RPMI7951 (cell line): Measurements from ENCODE around the gene SYP. TPM values are rescaled to one million over a fixed set of nuclear protein-coding genes. Genes with fewer than 3 reads are reported as not detected.
A peak's percentile ranks its signal among the peaks of the same experiment; 100 is the strongest.
"Not testable (repeated sequence)": the region's sequence is repeated elsewhere in the genome, so short reads cannot be mapped to it uniquely, and the experiment has no call there.

Experiments
- DNase-seq: peaks from one replicate; pipeline ENCODE4 v3.0.0-alpha.2; 2012; ENCODE audit warnings: low read depth
- total RNA-seq: library from RNA; depleted of rRNA; stranded (reverse); fragments of >200 nt; shearing (Covaris generic); gene quantifications from 2 replicates; pipeline ENCODE4 v1.2.3, GENCODE V29; 2014

Gene SYP
- total RNA-seq, 1 experiment from 2014 or later, result 0.36 TPM

DNA sequence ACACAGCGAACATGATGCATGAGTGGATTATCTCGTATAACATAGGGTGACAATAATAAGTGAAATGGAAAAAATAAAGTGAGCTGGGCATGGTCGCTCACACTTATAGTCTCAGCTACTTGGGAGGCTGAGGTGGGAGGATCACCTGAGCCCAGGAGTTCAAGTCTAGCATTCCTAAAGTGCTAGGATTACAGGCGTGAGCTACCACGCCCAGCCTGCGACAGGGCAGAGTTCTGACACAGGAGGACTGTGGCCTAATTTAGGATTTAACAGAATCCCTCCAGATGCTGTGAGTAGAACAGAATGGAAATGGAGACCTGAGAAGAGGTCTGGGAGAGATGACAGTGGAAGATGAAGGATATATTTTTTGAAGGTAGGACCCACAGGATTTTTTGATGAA, 10.4 kb downstream of the SYP start:
- DNase-seq, result no peak

DNA sequence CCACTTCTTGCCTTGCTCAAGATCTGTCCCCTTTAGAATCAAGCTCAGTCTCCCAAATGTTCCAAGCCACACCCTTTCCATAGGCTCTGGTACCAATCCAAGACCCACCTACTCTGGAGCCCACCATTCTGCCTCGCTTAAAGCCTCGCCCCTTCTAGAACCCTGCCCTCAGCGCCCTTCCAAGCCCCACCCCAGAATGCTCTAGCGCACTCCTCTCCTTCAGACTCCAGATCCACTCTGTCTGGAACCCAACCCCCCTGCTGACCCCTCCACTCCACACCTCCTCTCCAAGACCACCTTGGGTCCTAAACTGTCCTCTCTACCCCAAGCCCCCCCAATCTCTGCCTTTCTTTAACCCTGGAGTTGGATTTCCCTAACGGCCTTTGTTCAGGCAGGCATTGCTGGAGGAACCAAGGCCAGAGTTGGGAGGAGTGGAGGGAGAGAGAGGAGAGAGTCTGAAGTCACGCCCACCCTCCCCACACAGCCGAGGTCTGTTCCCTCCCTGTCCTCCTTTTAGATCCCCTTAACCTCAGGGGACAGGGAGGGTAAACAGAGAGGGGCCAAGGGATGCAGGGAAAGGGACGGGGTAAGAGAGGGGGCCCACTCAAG, 11.4 kb downstream of the SYP start:
- DNase-seq, result no peak

DNA sequence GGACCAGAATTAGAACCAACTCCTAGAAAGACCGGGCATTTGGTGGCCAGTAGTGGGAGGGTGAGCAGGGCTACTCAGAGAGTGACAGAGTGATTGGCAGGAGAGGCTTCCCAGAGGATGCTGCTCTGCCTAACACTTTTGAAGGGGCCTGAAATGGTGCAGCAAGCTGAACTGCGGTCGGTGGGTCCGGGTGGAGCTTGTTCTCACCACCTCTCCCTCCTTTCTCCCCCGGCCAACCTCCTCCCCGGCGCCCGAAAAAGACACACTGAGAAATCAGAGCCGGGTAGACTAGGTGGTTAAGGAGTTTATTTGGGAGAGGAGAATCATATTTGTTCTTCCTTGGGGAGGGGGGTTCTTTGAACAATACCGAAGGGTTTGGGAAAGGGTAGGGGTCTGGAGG, 12.5 kb downstream of the SYP start:
- no peak for DNase-seq

DNA sequence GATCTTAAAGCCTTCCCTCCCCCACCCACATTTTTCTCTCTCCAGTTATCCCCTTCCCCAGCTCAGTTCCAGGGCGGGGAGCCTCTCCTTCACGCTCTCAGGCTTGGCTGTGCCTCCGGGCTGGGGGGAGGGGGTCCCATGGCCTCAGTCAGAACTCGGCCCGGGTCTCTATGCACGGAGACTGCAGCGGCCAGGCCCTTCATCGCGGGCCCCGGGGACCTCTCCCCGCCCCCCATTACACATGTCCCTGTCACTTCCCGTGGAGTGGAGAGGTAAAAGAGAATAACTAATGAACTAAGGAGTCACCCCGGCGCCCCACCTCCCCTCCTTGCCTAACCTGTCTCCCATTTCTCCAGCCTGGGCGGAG, 13.0 kb downstream of the SYP start:
- no peak for DNase-seq

DNA sequence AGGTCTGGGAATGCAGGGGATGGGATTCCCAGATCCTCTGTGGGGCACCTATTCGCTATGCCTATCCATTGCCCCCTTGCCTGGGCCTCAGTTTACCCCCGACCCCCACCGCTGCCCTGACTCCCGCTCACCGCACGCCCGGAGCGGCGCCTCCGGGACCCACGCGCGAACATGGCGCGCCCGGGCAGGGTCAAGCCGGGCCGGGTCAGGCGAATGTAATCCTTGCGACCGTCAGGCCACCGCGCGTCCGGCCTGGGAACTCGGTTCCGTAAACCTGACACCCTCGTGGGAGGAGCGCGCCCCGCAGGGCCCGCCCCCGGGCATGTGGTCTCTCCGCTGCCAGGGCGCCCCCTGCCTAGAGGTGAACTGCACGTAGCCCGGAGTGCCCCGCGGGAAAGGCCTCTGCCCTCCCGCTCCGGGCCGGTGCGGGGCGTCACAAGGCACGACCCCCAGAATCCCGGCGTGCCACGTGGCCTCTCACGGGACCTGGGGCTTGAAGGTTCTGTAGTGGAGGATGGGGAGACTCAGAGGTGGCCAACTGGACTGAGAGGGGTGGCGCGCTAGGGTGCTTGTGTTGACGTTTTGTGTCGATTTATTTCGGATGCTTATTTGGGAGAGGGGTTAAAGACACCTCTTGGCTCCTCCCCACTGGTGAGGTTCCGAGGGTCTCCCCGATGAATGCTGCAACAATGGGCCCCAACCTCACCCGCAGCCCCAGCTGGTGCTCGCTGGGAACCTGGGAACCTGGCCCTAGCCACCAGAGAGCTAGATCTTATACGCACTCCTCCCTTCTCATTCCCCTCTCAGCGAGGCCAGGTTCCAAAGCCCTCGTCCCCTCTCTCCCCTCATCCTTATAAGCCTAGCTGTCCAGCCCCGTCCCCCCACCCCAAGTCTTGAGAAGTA, 13.6 kb downstream of the SYP start, which contains the start of gene PRICKLE3:
Gene PRICKLE3, minus strand, starts transcription at position 249 of the 903 bp plus-strand sequence. Its CDS starts 76 bp downstream, at position 173.
- peak; percentile 77 for DNase-seq

DNA sequence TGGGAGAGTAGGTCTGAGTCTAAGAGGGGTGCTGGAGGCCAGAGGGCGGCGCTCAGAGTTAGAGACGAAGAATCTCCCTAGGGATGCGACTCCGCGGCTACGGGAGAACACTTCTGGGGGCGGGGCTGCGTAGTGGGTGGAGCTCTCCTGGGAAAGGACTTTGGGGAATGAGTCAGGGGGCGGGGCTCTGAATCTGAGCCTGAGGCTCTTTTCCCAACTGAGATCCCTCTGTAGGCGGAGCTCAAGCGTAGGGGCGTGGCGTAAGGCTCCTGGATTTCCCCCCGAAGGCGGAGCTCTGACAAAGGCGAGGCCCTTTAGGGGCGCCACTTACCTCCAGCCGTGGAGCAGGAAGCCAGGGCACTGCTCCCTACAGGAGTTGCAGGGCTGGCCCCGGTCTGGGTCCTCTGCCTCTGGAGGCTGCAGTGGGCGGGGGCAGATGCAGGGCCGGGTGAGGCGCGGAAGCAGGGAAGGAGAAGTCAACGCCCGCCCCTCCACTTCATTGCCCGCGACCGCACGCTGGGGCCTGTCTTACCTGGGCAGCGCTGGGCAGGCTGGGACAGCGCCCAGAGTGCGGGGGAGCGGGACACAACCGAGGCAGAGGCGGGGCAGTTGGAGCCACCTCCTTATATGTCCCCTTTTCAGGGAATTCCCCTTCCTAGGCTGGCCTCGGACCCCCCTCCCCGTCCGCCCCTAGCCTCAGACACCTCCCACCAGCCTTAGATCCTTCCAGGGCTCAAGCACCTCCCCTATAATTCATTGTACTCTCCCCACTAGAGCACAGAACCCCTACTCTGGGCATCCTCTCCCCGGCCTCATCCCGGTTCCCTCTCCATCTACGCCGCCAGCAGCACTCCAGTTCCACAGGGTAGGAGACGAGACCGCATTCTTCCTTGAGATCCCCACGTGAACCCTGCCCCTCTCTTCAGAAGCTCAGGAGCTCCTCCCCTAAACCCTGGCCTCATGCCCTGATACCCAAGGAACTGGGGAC, 15.4 kb downstream of the SYP start:
- DNase-seq, result peak; percentile 93

DNA sequence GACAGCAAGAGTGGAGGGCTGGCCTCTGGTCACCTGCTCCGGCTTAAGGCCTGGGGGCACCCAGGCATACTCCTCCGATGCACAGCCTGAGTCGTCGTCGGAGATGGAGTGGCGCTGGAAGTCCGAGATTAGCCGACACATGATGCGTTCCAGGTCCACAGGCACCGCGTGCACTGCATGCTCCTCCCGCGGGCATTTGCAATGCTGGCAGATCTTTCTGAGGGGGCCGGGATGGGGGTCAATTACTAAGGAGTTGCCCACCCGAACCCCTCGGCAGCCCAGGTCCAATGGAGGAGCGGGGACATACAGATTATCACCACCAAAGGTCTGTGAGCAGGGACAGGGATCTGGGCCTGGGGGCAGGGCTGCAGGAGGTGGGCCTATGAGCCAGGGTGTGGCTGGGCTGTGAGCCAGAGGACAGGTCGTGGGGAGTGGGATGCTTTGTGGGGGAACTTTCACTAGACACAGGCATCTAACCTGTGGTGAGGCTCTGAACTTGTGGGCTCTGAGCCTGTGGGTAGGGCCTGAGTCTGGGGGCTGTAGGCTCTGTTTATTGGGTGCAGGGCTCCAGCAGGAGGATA, 16.2 kb downstream of the SYP start:
- DNase-seq, result no peak

DNA sequence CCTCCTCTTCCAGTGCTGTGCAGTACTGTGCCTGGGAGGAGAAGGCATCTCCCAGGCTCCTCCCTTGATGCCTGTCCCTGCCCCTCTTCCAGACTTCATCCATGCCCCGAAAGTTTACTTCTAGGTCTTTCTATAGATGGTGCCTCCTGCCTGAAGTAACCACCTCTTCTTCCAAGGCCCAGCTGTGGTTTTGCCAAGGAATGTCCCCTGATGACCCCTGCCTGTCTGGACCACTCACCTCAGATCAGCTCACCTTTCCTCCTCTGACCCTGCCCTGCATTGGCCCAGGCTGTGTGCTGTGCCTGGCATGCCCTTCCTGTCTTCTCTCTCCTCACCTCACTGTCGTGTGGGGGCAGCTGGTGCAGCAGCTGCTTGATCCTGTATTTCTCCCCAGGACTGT, 20.6 kb downstream of the SYP start:
- no peak for DNase-seq

DNA sequence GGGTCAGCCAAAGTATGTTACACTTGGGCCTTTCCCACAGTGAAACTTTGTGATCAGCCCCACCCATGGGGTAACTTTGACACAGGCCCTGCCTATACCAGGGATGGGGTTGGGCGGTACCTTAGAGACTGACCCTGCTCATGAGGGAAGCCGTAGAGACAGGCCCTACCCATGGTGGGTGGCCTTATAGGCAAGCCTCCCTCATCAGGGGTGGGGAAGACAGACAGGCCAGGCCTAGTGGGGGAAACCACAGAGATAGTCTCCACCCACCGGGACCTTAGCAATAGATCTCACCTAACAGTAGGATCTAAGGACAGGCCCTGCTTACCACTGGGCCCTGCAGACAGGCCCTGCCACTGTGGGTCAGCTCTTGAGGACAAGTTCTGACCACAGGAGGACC, 21.5 kb downstream of the SYP start:
- DNase-seq, result no peak

DNA sequence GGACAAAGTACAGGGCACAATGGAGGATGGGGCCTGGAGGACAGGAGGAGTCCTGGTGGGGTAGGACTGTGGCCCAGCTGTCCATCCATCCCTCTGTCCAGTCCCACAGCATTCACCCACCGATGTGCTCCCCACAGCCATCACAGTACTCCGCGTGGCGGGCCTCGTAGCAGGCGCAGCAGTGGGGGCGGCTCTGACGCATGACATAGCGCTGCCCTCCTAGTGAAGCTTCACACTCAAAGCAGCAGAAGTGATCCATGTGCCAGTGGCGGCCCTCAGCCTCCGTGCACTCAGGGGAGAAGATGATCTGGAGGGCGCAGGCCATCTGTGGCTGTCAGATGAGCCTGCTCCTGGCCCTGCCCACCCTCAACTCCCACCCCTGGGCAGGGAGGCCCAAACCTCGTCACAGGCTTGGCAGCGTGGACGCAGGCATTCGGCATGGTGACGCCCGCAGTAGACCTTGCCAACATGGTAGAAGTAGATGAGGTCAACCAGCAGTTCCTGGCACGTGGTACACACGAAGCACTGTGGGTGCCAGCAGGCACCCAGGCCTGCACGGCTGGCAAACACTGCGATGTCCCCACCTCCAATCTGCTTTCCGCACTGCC, 22.0 kb downstream of the SYP start:
- no peak for DNase-seq

DNA sequence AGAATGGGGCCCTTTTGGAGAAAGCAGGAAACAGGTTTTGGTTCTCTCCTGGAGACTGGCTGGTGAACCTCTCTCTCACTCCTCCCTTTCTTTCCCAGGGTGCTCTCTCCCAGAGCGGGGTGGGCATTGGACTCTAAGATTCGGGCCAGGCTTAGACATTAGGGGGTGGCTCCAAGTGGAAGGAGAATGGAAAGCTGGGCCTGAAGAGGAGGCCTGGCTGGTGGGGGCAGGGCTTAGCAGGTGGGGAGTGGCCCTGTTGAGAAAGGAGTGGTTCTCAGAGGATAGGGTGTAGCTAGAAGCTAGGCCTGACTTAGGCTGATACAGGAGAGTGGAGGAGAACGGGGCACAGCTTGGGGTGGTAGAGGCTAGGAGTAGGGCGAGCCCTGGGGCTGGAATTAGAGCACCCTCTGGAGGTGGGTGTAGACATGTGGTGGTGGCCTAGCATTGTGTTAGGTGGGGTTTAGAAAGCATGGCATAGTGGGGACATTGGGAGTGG, 22.6 kb downstream of the SYP start:
- DNase-seq, result peak; percentile 25

DNA sequence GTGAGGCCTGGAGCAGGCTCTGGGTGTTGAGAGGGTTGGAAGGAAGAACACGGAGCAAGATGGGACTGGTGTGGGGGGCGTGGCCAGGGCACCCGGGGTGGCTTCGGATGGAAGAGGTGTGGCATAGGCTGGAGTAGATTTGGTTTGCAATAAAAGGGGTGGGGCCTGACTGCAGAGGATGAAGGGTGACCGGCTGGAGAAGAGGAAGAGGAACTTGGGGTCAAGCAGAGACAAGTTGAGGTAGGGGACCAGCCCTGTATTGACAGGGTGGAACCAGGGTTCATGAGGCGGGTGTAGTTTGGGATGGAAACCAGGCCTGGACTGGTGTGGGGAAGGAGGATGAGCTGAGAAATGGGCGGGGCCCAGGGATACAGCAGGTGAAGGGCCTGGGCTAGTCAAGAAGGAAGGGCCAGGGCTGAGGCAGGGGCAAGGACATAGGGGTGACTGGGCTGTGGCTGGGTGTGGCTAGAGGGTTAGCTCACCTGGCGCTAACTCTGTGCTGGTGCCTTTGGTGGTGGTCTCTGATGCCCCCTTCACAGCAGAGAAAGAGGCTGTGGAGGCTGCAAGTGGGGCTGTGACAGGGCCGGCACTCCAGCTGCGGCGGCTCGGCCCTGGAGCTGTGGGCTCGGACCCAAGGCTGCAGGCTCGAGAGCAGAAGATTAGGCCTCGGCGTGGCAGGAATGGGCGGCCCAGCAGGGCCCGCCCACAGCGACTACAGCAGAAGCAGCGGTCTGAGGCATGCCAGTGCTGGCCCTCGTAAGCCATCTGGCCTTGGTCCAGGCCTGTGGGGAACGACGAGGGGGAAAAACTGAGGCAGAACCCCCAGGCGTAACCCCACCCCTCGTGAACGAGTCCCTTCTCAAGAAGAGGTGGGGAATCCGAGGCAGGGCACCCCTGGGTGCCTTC, 23.3 kb downstream of the SYP start:
- DNase-seq, result peak; percentile 46

DNA sequence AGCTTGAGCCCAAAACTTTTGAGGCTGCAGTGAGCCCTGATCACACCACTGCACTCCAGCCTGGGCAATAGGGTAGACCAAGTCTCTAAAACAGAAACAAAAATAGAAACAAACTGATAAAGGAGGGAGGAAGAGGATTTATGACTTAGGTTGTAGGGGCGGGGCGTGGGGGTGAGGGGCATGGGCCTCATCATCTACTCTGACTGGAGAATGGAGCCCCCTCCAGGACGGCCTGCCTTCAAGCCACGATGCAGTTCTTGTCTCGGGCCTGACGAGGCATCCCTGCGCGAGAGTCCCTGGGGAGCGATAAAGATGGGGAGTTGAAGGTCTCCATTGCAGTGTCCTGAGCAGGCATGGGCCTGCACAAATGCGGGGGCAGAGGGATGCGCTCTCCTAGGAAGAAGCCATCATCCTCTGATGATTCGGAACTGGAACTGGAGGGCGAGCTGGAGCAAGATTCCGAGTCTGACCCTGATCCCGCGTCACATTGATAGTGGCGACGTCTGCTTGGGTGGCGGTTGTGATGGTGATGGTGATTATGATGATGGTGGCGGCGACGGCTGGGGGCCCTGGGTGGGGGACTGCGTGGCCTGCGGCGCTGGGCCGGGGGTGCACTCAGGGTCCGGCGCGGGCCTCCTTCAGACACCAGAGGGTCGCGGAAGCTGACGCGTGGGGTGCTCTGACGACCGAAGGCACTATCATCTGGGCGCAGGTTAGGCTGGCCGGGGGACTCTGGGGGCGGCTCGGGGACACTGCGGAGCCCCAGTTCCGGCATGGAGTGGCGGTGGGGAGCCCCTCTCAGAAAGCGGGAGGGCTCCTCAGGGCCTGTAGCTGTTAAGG, 24.3 kb downstream of the SYP start:
- no peak for DNase-seq

DNA sequence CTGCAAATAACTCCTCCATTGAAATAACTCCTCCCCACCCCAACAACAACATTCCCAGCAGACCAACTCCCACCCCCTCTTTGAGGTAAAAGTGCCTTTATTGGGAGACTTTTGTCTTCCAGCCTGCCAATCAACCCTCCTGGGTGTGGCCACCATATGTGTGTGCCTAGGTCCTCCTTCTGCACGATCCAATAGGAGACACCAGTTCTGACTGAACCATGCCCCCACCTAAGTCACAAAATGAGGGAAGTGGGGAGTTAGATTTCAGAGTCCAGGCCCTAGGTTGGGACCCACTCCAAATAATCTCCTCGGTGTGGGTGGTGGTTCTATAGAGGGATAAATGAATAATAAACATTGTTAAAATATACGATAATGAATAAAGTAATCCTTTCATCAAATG, 25.3 kb downstream of the SYP start:
- no peak for DNase-seq

DNA sequence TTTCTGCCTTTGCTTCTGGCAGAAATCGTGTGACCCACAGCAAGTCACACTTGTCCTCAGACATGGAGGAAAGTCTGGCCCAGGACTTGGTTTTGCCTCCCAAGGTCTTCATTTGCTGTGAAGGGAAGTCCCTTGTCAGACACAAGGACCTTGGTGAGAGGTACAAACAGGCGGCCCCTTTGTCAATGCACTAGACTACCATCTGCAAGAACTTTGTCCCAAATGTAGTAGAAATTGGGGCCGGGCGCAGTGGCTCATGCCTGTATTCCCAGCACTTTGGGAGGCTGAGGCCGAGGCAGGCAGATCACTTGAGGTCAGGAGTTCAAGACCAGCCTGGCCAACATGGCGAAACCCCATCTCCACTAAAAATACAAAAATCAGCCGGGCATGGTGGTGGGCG, 26.4 kb downstream of the SYP start:
- not testable (repeated sequence) for DNase-seq

DNA sequence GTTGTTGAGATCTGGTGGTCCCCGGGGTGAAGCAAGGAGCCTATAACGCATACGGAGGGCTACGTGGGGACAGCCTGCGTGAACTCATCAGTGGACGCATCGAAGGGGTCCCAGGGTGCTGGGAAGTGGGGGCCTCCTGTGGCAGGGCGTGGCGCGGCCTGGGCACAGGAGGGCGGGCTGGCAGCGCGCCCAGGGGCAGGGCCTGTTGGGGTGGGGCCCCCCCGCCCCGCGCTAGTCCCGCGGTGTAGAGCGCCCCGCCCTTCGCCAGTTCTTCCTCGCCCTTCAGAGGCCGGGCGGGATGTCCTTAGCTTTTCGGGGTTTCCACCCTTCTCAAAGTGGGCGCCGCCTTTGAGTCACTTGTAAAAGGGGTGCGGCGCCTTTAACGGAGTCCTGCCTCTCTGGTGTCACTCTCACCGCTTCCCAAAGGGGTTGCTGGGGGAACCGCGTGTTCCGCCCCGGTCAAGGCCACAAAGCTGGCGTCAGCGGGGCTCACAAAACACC, 27.7 kb downstream of the SYP start:
- DNase-seq, result peak; percentile 88

DNA sequence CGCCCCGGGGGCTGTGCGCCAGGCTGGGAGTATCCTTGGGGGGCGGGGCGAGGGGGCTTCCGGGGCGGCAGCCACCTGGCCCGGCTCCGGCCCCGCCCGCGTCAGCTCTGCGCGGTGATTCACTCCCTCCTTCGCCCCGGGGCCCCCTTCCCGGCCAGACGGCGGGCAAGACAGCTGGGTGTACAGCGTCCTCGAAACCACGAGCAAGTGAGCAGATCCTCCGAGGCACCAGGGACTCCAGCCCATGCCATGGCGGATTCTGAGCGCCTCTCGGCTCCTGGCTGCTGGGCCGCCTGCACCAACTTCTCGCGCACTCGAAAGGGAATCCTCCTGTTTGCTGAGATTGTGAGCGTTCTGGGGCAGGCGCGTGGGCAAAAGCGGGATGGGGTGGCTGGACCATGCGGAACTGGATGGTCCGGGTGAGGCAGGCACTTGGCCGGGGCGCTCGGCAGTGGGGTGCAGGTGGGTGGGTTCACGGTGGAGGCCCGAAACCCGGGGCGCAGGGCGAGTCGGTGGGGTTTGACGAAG, 28.2 kb downstream of the SYP start, which contains the start of gene PLP2:
Gene PLP2, plus strand, starts transcription at position 147 of the 528 bp plus-strand sequence. Its CDS starts 103 bp downstream, at position 250.
- peak; percentile 87 for DNase-seq

DNA sequence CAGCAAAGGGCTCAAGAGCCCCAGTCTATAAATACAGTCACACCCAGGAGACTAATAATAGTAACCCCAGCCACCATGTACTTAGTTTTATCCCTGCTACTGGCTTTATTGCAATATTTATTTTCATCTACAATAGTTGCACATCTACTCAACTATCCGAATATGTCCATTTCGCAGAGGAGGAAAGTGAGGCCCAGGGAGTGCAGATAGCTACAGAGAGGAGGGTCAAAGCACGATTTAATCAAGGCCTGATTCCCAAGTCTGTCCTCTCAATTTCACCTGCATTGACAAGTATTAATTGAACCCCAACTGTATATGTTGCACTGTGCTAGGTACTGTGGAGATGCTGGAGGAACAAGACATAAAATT, 32.3 kb downstream of the SYP start:
- DNase-seq, result no peak
